ENCODE results near the gene MC1R. TPM values are rescaled to one million over a fixed set of nuclear protein-coding genes. Genes with fewer than 3 reads are reported as not detected.

MC1R gene
- total and polyA plus RNA-seq, 2 of the 8 experiments (the other 6 are each of a cell fraction or from before 2014, with no cell fraction given), result 2.2 to 2.9 TPM

DNA sequence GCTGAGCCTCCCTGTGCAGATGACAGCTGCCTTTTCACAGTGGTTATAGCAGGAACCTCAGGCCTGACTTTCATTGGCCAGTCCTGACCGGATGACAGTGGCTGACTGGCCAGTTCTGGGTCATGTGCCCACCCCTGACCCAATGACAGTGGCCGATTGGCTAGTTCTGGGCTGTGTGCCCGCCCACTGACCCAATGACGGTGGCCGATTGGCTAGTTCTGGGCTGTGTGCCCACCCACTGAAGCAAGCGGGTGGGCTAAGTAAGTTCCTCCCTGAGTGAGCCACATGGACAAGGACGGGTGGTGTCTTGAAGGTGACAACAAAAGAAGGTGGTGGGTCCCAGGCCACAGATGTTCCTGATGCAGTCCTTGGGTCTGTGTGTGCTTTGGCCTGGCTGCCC lies 39.4 kb downstream of the MC1R start (continued):
- TF ChIP-seq, protein P1, sequence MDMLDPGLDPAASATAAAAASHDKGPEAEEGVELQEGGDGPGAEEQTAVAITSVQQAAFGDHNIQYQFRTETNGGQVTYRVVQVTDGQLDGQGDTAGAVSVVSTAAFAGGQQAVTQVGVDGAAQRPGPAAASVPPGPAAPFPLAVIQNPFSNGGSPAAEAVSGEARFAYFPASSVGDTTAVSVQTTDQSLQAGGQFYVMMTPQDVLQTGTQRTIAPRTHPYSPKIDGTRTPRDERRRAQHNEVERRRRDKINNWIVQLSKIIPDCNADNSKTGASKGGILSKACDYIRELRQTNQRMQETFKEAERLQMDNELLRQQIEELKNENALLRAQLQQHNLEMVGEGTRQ (IDR thresholded peaks at IDR 0.05; ENCODE audit: low read length), result peak; percentile 92
- TF ChIP-seq SP1 (IDR thresholded peaks at IDR 0.05; ENCODE audit: low read depth, low read length), result peak; percentile 95
- no peak for TF ChIP-seq NANOG (IDR thresholded peaks at IDR 0.05; ENCODE audit: insufficient read depth, low read depth, low read length, poor library complexity, severe bottlenecking)
- TF ChIP-seq FOSL1 (IDR thresholded peaks at IDR 0.05; ENCODE audit: insufficient read depth, low read depth, low read length), result no peak
- no peak for TF ChIP-seq TBP (IDR thresholded peaks at IDR 0.05; ENCODE audit: low read depth, low read length)
- no peak for TF ChIP-seq POLR2AphosphoS5 (IDR thresholded peaks at IDR 0.05; ENCODE audit: low read depth, low read length)
- TF ChIP-seq, protein P2, sequence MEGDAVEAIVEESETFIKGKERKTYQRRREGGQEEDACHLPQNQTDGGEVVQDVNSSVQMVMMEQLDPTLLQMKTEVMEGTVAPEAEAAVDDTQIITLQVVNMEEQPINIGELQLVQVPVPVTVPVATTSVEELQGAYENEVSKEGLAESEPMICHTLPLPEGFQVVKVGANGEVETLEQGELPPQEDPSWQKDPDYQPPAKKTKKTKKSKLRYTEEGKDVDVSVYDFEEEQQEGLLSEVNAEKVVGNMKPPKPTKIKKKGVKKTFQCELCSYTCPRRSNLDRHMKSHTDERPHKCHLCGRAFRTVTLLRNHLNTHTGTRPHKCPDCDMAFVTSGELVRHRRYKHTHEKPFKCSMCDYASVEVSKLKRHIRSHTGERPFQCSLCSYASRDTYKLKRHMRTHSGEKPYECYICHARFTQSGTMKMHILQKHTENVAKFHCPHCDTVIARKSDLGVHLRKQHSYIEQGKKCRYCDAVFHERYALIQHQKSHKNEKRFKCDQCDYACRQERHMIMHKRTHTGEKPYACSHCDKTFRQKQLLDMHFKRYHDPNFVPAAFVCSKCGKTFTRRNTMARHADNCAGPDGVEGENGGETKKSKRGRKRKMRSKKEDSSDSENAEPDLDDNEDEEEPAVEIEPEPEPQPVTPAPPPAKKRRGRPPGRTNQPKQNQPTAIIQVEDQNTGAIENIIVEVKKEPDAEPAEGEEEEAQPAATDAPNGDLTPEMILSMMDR (IDR thresholded peaks at IDR 0.05; ENCODE audit: control extremely low read depth in 1 of 3, insufficient read depth in 1 of 3, low read depth in 1 of 3, low read length in 3 of 3), result no peak
- no peak for TF ChIP-seq RXRA (IDR thresholded peaks at IDR 0.05; ENCODE audit: insufficient read depth, low read depth, low read length)
- TF ChIP-seq JUN (IDR thresholded peaks at IDR 0.05; ENCODE audit: low read depth, low read length), result no peak
- TF ChIP-seq, protein P3, sequence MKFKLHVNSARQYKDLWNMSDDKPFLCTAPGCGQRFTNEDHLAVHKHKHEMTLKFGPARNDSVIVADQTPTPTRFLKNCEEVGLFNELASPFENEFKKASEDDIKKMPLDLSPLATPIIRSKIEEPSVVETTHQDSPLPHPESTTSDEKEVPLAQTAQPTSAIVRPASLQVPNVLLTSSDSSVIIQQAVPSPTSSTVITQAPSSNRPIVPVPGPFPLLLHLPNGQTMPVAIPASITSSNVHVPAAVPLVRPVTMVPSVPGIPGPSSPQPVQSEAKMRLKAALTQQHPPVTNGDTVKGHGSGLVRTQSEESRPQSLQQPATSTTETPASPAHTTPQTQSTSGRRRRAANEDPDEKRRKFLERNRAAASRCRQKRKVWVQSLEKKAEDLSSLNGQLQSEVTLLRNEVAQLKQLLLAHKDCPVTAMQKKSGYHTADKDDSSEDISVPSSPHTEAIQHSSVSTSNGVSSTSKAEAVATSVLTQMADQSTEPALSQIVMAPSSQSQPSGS (IDR thresholded peaks at IDR 0.05; ENCODE audit: low read length), result no peak
- no peak for TF ChIP-seq PHF8 (conservative IDR thresholded peaks at IDR 0.05; ENCODE audit: low read depth, low read length)
- TF ChIP-seq, protein P4, sequence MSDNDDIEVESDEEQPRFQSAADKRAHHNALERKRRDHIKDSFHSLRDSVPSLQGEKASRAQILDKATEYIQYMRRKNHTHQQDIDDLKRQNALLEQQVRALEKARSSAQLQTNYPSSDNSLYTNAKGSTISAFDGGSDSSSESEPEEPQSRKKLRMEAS (IDR thresholded peaks at IDR 0.05), result peak; percentile 71
- no peak for TF ChIP-seq RAD21 (IDR thresholded peaks at IDR 0.05 in 1 of 2, conservative IDR thresholded peaks at IDR 0.05 in 1 of 2; ENCODE audit: low read depth in 2 of 2, low read length in 2 of 2)
- TF ChIP-seq BACH1 (IDR thresholded peaks at IDR 0.05; ENCODE audit: low read length), result no peak
- no peak for TF ChIP-seq MAFK (IDR thresholded peaks at IDR 0.05; ENCODE audit: low read depth, low read length)
- TF ChIP-seq SIRT6 (IDR thresholded peaks at IDR 0.05; ENCODE audit: low read length), result no peak
- TF ChIP-seq SP4 (IDR thresholded peaks at IDR 0.05; ENCODE audit: low read length), result no peak
- no peak for TF ChIP-seq CEBPB (IDR thresholded peaks at IDR 0.05; ENCODE audit: low read depth, low read length)
